GM21528 (cell line): Measurements from ENCODE around the gene ZMIZ1.

ENCODE experiments used
- ATAC-seq: cut with Tn5 transposase; IDR thresholded peaks from one replicate; pipeline ENCODE4 v1.9.1; 2021; ENCODE audit warnings: mild to moderate bottlenecking, moderate library complexity; ENCODE audit not compliant: unreplicated experiment, low FRiP score

The ZMIZ1 gene

GRCh38 chr10:79342811-79343561, 274.2 kb downstream of the ZMIZ1 start:
- no peak for ATAC-seq

- ATAC-seq, result no peak
Observed at GRCh38 chr10:79344502-79345195, 275.9 kb downstream of the ZMIZ1 start.

GRCh38 chr10:79345241-79346011, 276.7 kb downstream of the ZMIZ1 start:
- ATAC-seq, result no peak

GRCh38 chr10:79346012-79346340, 277.2 kb downstream of the ZMIZ1 start:
- ATAC-seq, result no peak

GRCh38 chr10:79346388-79347225, 277.8 kb downstream of the ZMIZ1 start:
- ATAC-seq, result no peak

- peak; percentile 79 for ATAC-seq
Observed at GRCh38 chr10:79347226-79347893, 278.6 kb downstream of the ZMIZ1 start, which contains the start of gene PPIF. Gene PPIF (plus strand): TSS chr10:79347469. CDS start chr10:79347549, 80 bp downstream.

GRCh38 chr10:79347894-79348639, 279.3 kb downstream of the ZMIZ1 start:
- ATAC-seq, result peak; percentile 79

GRCh38 chr10:79348640-79348988, 279.8 kb downstream of the ZMIZ1 start:
- ATAC-seq, result no peak

- ATAC-seq, result no peak
Observed at GRCh38 chr10:79349072-79349491, 280.3 kb downstream of the ZMIZ1 start.

- no peak for ATAC-seq
Observed at GRCh38 chr10:79349766-79350406, 281.1 kb downstream of the ZMIZ1 start.

GRCh38 chr10:79350407-79351154, 281.8 kb downstream of the ZMIZ1 start:
- no peak for ATAC-seq

- ATAC-seq, result no peak
Observed at GRCh38 chr10:79351332-79351731, 282.6 kb downstream of the ZMIZ1 start.

GRCh38 chr10:79352035-79352877, 283.5 kb downstream of the ZMIZ1 start:
- no peak for ATAC-seq

- no peak for ATAC-seq
Observed at GRCh38 chr10:79353000-79353406, 284.2 kb downstream of the ZMIZ1 start.

- ATAC-seq, result no peak
Observed at GRCh38 chr10:79353726-79354125, 285.0 kb downstream of the ZMIZ1 start.

GRCh38 chr10:79354141-79354540, 285.4 kb downstream of the ZMIZ1 start:
- no peak for ATAC-seq

- ATAC-seq, result no peak
Observed at GRCh38 chr10:79354615-79355014, 285.8 kb downstream of the ZMIZ1 start.
